Right lobe of liver (tissue), 4 donors: Measurements from ENCODE around the gene RTCA.

Source experiments
- POLR2A ChIP-seq: fragments of 450-650 bp; IDR thresholded peaks from one replicate; pipeline ENCODE4 v1.6.1; 2017; ENCODE audit warnings: antibody characterized with exemption, mild to moderate bottlenecking
- TF ChIP-seq, protein P1 (sequence below), 4 donors: fragments of 200-600 bp in 3 of 4; fragments of 450-650 bp in 1 of 4; IDR thresholded peaks; one replicate each; pipeline versions ENCODE4 v1.5.1 to v1.8.0; 2016 to 2022; ENCODE audit warnings: antibody characterized with exemption in 4 of 4, mild to moderate bottlenecking in 2 of 4
- donor health status: DM: no; HTN: no; CAD: no.
- donor health status: DM: no; HTN: no; CAD: no.
- donor health status: DM: no; HTN: yes; CAD: no.

DNA sequence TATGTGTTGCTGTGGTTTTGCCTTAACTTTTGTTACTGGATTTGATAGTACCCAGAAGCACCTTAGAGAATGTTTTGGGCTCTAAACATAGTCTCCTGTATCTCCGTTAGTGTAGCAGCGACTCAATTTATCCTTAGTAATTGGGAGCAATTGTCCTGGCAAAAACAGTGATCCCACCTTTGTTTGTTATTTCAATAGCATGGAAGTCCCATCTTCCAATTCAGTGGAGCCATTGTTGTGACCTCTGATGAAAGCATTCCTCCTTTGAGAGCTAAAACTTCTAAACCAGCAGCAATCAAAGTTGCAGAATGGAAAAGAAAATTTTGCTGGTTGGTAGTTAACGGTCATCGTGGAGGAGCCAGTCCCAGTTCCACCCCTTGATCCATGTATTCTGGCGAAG lies 34.7 kb downstream of the RTCA start:
- TF ChIP-seq, protein P1, sequence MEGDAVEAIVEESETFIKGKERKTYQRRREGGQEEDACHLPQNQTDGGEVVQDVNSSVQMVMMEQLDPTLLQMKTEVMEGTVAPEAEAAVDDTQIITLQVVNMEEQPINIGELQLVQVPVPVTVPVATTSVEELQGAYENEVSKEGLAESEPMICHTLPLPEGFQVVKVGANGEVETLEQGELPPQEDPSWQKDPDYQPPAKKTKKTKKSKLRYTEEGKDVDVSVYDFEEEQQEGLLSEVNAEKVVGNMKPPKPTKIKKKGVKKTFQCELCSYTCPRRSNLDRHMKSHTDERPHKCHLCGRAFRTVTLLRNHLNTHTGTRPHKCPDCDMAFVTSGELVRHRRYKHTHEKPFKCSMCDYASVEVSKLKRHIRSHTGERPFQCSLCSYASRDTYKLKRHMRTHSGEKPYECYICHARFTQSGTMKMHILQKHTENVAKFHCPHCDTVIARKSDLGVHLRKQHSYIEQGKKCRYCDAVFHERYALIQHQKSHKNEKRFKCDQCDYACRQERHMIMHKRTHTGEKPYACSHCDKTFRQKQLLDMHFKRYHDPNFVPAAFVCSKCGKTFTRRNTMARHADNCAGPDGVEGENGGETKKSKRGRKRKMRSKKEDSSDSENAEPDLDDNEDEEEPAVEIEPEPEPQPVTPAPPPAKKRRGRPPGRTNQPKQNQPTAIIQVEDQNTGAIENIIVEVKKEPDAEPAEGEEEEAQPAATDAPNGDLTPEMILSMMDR (IDR thresholded peaks at IDR 0.05), result no peak
- no peak for TF ChIP-seq POLR2A
